DND-41 (cell line): Measurements from ENCODE around the gene FTO.

Source experiments
- ATAC-seq: fragments of 200-7000 bp; cut with Tn5 transposase; 3 replicates; pipeline ENCODE4 v1.9.1; 2021; ENCODE audit warnings: low read depth; ENCODE audit not compliant: insufficient read depth
- DNase-seq: peaks from one replicate; pipeline ENCODE4 v3.0.0-alpha.2; 2020
- H2AFZ ChIP-seq: 2 replicates; pipeline ENCODE4 v1.6.0; 2012; ENCODE audit warnings: low read depth, low read length
- H3K27ac ChIP-seq: 2 replicates; pipeline ENCODE4 v1.5.1; 2012; ENCODE audit warnings: low read length, inconsistent platforms
- H3K27me3 ChIP-seq: fragments of 200-600 bp; sonication (generic); 2 replicates; pipeline ENCODE4 v1.6.0; 2012; ENCODE audit warnings: low read length, mild to moderate bottlenecking, inconsistent platforms; ENCODE audit not compliant: insufficient read depth, poor library complexity
- H3K36me3 ChIP-seq: 2 replicates; pipeline ENCODE4 v1.5.1; 2012; ENCODE audit warnings: low read length, inconsistent platforms; ENCODE audit not compliant: insufficient read depth
- H3K4me1 ChIP-seq: 2 replicates; pipeline ENCODE4 v1.5.1; 2012; ENCODE audit warnings: mild to moderate bottlenecking, low read length; ENCODE audit not compliant: insufficient read depth
- H3K4me2 ChIP-seq: 2 replicates; pipeline ENCODE4 v1.6.0; 2012; ENCODE audit warnings: mild to moderate bottlenecking, moderate library complexity, low read length, inconsistent platforms; ENCODE audit not compliant: insufficient read depth
- H3K4me3 ChIP-seq, 2 experiments: fragments of 200-600 bp in 1 of 2; shearing (Covaris generic) in 1 of 2; 2 replicates each; pipeline ENCODE4 v1.5.1; 2012 to 2016; ENCODE audit warnings: inconsistent platforms in 2 of 2, low read length in 2 of 2, mild to moderate bottlenecking in 2 of 2, low read depth in 1 of 2, moderate library complexity in 1 of 2
- H3K79me2 ChIP-seq: 2 replicates; pipeline ENCODE4 v1.6.0; 2012; ENCODE audit warnings: low read length, inconsistent platforms; ENCODE audit not compliant: insufficient read depth
- H3K9ac ChIP-seq: 2 replicates; pipeline ENCODE4 v1.6.0; 2012; ENCODE audit warnings: low read depth, mild to moderate bottlenecking, inconsistent platforms, low read length, moderate library complexity
- H3K9me3 ChIP-seq: 2 replicates; pipeline ENCODE4 v1.5.1; 2012; ENCODE audit warnings: low read length, moderate library complexity, mild to moderate bottlenecking, inconsistent platforms; ENCODE audit not compliant: insufficient read depth, severe bottlenecking
- H4K20me1 ChIP-seq: 2 replicates; pipeline ENCODE4 v1.6.0; 2012; ENCODE audit warnings: low read length; ENCODE audit not compliant: insufficient read depth
- EZH2 ChIP-seq: IDR thresholded peaks from 3 replicates; pipeline ENCODE4 v1.6.1; 2012; ENCODE audit warnings: borderline replicate concordance, low read depth, mild to moderate bottlenecking, moderate library complexity, low read length, inconsistent platforms; ENCODE audit not compliant: severe bottlenecking
- TF ChIP-seq, protein P1 (sequence below): IDR thresholded peaks from 2 replicates; pipeline ENCODE4 v1.5.1; 2012; ENCODE audit warnings: borderline replicate concordance, low read length, moderate library complexity, mild to moderate bottlenecking; ENCODE audit not compliant: poor library complexity, severe bottlenecking; ENCODE audit errors: extremely low read depth

The FTO gene

DNA sequence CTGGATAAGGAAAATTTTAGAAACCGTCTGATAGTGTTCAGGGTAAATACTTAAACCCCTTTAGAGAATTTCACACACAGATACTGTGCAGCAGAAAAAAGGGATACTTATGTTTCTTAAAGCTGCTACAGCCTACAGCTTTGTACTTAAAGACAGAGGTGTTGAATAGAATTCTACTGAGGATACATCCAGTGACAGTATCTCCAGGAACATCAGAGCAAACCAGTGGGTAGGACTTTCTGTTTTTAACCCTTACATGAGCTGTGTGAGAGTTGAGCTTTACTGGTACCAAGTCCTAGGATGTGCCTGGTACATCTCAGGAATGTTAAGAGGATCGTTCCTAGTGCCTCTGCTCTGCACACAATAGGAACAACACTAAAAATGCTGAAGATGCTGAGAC is 191.5 kb downstream of the FTO start:
- TF ChIP-seq, protein P1, sequence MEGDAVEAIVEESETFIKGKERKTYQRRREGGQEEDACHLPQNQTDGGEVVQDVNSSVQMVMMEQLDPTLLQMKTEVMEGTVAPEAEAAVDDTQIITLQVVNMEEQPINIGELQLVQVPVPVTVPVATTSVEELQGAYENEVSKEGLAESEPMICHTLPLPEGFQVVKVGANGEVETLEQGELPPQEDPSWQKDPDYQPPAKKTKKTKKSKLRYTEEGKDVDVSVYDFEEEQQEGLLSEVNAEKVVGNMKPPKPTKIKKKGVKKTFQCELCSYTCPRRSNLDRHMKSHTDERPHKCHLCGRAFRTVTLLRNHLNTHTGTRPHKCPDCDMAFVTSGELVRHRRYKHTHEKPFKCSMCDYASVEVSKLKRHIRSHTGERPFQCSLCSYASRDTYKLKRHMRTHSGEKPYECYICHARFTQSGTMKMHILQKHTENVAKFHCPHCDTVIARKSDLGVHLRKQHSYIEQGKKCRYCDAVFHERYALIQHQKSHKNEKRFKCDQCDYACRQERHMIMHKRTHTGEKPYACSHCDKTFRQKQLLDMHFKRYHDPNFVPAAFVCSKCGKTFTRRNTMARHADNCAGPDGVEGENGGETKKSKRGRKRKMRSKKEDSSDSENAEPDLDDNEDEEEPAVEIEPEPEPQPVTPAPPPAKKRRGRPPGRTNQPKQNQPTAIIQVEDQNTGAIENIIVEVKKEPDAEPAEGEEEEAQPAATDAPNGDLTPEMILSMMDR: no peak
- no peak for TF ChIP-seq EZH2
- Histone ChIP-seq H3K36me3 (no peaks in the 10 kb centered on the region), H3K4me3 (no peak overlapping the region), H2AFZ (no peak overlapping the region), H4K20me1 (no peaks in the 10 kb centered on the region), H3K27me3 (no peaks in the 10 kb centered on the region), H3K9ac (no peak overlapping the region), H3K4me1 (peaks cover 66% of the 10 kb centered on the region), H3K9me3 (no peaks in the 10 kb centered on the region), H3K27ac (peak overlapping the region; percentile 69), H3K79me2 (0 out of 2 replicates have a peak, but pooled peaks cover 2% of the 10 kb centered on the region), H3K4me2 (no peak overlapping the region)
- DNase-seq: no peak
- no peak for ATAC-seq

DNA sequence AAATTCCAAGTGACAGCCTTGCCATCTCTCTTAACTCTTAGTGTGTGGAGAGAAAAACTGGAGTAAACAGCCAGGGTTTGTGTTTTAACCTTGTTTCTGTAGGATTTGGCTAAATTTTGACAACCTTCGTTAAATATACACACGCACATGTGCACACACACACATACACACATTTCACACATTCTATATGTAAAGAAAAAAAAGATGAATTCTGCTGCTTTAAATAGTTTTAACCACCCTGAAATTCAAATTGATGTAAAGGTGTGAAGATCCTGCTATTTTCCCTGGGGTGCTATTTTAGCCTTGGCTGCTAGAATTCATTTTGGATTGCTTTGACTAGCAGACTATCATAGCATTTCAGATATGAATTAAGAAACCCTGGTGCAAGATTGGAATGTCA is 191.9 kb downstream of the FTO start:
- DNase-seq (no peak), ATAC-seq (no peak)
- Histone ChIP-seq H3K4me3 (no peak overlapping the region), H3K9me3 (no peaks in the 10 kb centered on the region), H3K79me2 (0 out of 2 replicates have a peak, but pooled peaks cover 2% of the 10 kb centered on the region), H2AFZ (no peak overlapping the region), H3K4me2 (no peak overlapping the region), H3K9ac (no peak overlapping the region), H3K27me3 (no peaks in the 10 kb centered on the region), H3K4me1 (peaks cover 61% of the 10 kb centered on the region), H3K36me3 (no peaks in the 10 kb centered on the region), H4K20me1 (no peaks in the 10 kb centered on the region), H3K27ac (peak overlapping the region; percentile 69)
- TF ChIP-seq, protein P1: no peak
- TF ChIP-seq EZH2: no peak

DNA sequence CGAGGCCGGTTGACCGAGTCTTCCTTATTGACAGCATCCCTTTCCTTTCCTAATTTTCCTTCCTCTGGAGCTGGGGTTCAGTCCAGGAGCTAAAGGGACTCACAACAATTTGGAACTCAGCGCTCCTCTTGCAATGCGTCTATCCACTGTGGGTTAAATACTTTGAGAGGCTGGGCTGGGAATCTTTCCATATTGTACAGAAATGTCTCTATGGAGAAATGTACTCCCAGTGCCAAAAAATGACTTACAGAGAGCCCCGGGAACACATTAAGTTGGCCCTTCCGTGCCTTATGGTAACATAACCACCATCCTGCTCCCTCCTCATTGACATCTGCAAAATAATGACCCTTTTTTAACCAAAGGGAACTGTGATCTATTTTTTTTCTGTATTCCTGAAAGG is 192.8 kb downstream of the FTO start:
- no peak for TF ChIP-seq EZH2
- TF ChIP-seq, protein P1: no peak
- no peak overlapping the region for H3K4me2 ChIP-seq
- H3K4me1 ChIP-seq: peaks cover 60% of the 10 kb centered on the region
- no peak overlapping the region for H3K9ac ChIP-seq
- H3K79me2 ChIP-seq: 0 out of 2 replicates have a peak, but pooled peaks cover 2% of the 10 kb centered on the region
- no peak overlapping the region for H2AFZ ChIP-seq
- ATAC-seq (no peak), DNase-seq (no peak)
- H4K20me1 ChIP-seq: no peaks in the 10 kb centered on the region
- no peaks in the 10 kb centered on the region for H3K36me3 ChIP-seq
- H3K27me3 ChIP-seq: no peaks in the 10 kb centered on the region
- H3K9me3 ChIP-seq: no peaks in the 10 kb centered on the region
- H3K4me3 ChIP-seq: no peak overlapping the region
- no peak overlapping the region for H3K27ac ChIP-seq

DNA sequence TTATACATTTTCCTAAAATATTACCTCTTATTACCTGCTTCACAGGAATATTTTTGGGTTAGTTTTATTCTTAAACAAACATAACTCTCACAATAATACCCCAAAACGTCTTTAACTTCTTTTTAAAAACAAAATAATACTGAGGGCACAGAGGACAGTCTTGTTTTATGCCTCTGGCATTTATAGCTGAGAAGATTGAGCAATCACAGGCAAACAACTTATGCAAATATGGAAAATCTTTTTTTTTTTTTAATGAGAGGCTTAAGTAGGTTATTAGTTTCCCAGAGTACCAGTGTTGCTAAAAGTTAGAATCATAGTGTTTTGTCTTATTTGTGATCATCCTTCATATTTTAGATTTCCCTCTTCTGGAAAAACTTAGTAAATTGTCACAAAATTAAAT is 195.0 kb downstream of the FTO start:
- ATAC-seq: no peak
- DNase-seq: no peak
- H3K4me2 ChIP-seq: no peak overlapping the region
- H2AFZ ChIP-seq: no peak overlapping the region
- H3K9me3 ChIP-seq: no peaks in the 10 kb centered on the region
- H3K36me3 ChIP-seq: 0 out of 2 replicates have a peak, but pooled peaks cover 3% of the 10 kb centered on the region
- peaks cover 44% of the 10 kb centered on the region for H3K4me1 ChIP-seq
- 0 out of 2 replicates have a peak, but pooled peaks cover 2% of the 10 kb centered on the region for H3K79me2 ChIP-seq
- no peaks in the 10 kb centered on the region for H4K20me1 ChIP-seq
- H3K9ac ChIP-seq: no peak overlapping the region
- H3K27ac ChIP-seq: no peak overlapping the region; the same call in 1 of the 2 replicates
- TF ChIP-seq EZH2: no peak
- TF ChIP-seq, protein P1: no peak
- H3K4me3 ChIP-seq: no peak overlapping the region
- no peaks in the 10 kb centered on the region for H3K27me3 ChIP-seq
